ENCODE measurements around the gene SOX1.

- TF ChIP-seq CTCF (IDR thresholded peaks at IDR 0.05) (no peak), EZH2 (IDR thresholded peaks at IDR 0.05) (no peak)
Observed at GRCh38 chr13:112103260-112103838, 36.4 kb downstream of the SOX1 start.
